ENCODE measurements around the gene ZSWIM6. TPM values are rescaled to one million over a fixed set of nuclear protein-coding genes. Genes with fewer than 3 reads are reported as not detected.

Gene ZSWIM6
- polyA plus RNA-seq, 1 donor = 18.0 TPM

DNA sequence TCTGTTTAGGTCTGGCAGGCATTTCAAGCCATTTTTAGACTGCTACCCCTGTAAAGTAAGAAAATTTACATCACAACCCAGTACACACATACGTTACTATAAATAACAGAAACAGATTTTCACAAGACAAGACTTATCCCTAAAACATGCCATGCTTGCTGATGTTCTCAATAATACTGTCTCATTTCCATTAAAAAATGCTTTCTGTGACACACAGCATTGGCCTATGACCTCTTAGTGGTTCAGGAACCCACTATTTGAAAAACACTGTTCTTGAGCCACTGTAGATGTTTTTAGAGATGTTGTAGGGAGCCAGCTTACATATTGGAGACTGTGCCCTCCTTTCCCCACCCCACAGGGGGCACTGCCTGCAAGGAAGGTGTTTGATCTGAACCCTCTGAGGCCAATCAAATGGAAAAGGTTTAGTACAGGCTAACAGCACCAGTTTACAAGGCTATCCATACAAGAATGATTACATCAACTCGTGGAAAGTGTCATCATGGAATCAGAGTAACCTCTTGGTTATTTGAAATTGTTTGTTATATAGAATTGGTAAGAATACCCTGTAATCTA lies 30.8 kb downstream of the ZSWIM6 start:
- Histone ChIP-seq H3K4me1 (ENCODE audit: control insufficient read depth, insufficient read depth, low read length) (no peaks in the 10 kb centered on the region), H3K27me3 (ENCODE audit: control insufficient read depth, insufficient read depth, low read length) (no peaks in the 10 kb centered on the region), H3K36me3 (ENCODE audit: control insufficient read depth, insufficient read depth, low read length) (peaks cover 5% of the 10 kb centered on the region), H3K9me3 (ENCODE audit: control insufficient read depth, low read depth, low read length) (peaks cover 2% of the 10 kb centered on the region), H3K4me3 (ENCODE audit: low read length) (no peak overlapping the region), H3K27ac (ENCODE audit: low read length) (no peak overlapping the region)
- no peak for DNase-seq
- no CpG with 5 or more reads among the region's 2 CpGs for WGBS (ENCODE audit: insufficient coverage, low lambda C conversion rate)

DNA sequence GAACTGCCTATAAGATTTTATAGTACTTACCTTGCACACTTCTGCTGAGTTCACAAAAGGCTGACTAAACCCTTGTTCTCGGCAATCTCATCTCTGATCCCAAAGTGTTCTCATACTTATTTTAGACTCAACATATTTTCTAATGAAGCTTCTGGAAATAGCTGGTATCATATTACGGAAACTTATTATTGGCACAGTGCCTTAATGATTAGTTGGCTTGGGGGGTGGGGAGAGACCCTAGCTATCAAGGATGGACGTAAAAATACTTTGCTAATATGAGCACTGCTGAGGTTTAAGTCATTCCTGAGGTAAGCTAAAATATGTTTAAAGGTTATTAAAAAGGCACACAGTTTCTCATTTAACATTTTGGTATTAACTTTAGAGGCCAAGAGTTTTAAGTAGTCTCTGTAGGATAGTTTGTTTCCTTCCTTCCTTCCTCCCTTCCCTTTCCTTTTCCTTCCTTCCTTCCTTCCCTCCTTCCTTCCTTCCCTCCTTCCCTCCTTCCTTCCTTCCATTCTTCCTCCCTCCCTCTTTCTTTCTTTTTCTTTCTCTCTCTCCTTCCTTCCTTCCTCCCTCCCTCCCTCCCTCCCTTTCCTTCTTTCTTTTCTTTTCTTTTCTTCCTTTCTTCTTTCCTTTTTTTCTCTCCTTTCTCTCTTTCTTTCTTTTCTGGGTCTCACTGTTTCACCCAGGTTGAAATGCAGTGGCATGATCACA lies 31.5 kb downstream of the ZSWIM6 start:
- Histone ChIP-seq H3K9me3 (ENCODE audit: control insufficient read depth, low read depth, low read length) (peaks cover 2% of the 10 kb centered on the region), H3K27ac (ENCODE audit: low read length) (no peak overlapping the region), H3K27me3 (ENCODE audit: control insufficient read depth, insufficient read depth, low read length) (no peaks in the 10 kb centered on the region), H3K36me3 (ENCODE audit: control insufficient read depth, insufficient read depth, low read length) (peaks cover 5% of the 10 kb centered on the region), H3K4me3 (ENCODE audit: low read length) (no peak overlapping the region), H3K4me1 (ENCODE audit: control insufficient read depth, insufficient read depth, low read length) (no peaks in the 10 kb centered on the region)
- DNase-seq = no peak
- 88% methylated on average over 1 of the region's 3 CpGs for WGBS (ENCODE audit: insufficient coverage, low lambda C conversion rate)

DNA sequence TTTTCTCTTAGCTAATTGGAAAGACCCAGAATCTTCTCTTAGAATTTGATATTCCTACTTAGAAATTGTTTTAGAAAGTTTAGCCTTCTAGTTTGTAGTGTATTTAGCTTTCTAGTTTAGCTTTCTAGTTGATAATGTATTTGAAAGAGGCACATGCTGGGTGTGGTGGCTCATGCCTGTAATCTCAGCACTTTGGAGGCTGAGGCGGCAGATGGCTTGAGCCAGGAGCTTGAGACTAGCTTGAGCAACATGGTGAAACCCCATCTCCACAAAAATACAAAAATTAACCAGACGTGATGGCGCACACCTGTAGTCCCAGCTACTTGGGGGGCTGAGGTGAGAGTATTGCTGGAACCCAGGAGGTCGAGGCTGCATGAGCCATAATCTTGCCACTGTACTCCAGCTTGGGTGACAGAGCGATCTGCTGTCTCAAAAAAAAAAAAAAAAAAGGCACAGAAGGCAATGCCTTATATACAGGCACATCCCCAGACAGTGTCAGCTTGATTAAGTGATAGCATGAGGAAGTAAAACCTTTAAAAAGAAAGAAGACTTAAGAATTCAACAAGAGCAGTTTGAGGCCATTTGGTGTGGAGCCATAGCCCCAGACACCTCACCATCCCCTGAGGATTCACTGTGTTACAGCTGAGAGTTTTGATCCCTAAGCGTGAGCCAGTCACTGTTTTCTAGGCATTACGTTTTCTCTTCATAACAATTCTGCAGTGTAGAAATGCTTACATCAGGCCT lies 34.6 kb downstream of the ZSWIM6 start:
- Histone ChIP-seq H3K36me3 (ENCODE audit: control insufficient read depth, insufficient read depth, low read length) (peaks cover 5% of the 10 kb centered on the region), H3K9me3 (ENCODE audit: control insufficient read depth, low read depth, low read length) (peaks cover 2% of the 10 kb centered on the region), H3K27me3 (ENCODE audit: control insufficient read depth, insufficient read depth, low read length) (no peaks in the 10 kb centered on the region), H3K4me3 (ENCODE audit: low read length) (no peak overlapping the region), H3K4me1 (ENCODE audit: control insufficient read depth, insufficient read depth, low read length) (peaks cover 6% of the 10 kb centered on the region), H3K27ac (ENCODE audit: low read length) (no peak overlapping the region)
- WGBS (ENCODE audit: insufficient coverage, low lambda C conversion rate) = no CpG with 5 or more reads among the region's 7 CpGs
- DNase-seq = no peak

DNA sequence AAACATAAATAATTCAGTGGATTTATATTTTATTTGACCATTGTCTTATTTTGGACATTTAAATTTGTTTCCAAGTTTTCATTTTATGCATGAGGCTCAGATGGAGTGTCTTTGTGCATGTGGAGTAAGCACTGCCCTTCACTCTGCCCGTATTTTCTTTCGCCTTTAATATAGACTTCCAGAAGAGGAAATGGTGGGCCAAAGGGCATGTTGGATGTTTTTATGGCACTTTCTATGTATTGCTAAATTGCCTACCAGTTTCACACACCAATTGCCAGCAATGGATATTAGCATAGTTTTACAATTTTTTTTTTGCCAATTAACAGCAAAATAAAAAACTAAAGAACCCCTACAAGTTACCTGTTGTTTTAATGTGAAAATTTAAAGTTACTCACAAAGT lies 38.4 kb downstream of the ZSWIM6 start:
- Histone ChIP-seq H3K4me1 (ENCODE audit: control insufficient read depth, insufficient read depth, low read length) (peaks cover 6% of the 10 kb centered on the region), H3K4me3 (ENCODE audit: low read length) (no peak overlapping the region), H3K27me3 (ENCODE audit: control insufficient read depth, insufficient read depth, low read length) (no peaks in the 10 kb centered on the region), H3K27ac (ENCODE audit: low read length) (peak overlapping the region; percentile 59), H3K36me3 (ENCODE audit: control insufficient read depth, insufficient read depth, low read length) (no peaks in the 10 kb centered on the region), H3K9me3 (ENCODE audit: control insufficient read depth, low read depth, low read length) (no peaks in the 10 kb centered on the region)
- DNase-seq = peak; percentile 55 to 84
- no CpG with 5 or more reads among the region's 2 CpGs for WGBS (ENCODE audit: insufficient coverage, low lambda C conversion rate)

DNA sequence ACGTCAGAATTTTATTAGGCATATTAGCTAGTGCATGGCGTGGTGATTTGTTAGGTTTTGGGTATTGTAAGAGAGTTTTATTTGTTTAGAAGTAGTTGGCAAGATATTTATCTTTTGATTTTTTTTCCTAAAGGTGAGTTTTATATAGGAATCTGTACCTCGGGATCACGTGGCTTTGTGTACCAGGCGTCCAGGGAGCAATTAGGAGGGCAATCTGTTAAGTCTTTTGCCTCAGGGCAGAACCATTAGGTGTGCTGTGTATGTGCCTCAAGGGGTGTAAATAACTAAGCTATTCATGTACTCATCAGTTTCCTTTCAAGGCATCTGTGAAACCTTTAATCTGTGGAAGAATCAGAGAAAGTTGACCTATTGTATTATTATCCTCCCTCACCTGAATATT lies 39.4 kb downstream of the ZSWIM6 start:
- Histone ChIP-seq H3K9me3 (ENCODE audit: control insufficient read depth, low read depth, low read length) (no peaks in the 10 kb centered on the region), H3K27ac (ENCODE audit: low read length) (peak overlapping the region; percentile 59), H3K4me1 (ENCODE audit: control insufficient read depth, insufficient read depth, low read length) (peaks cover 6% of the 10 kb centered on the region), H3K36me3 (ENCODE audit: control insufficient read depth, insufficient read depth, low read length) (no peaks in the 10 kb centered on the region), H3K4me3 (ENCODE audit: low read length) (no peak overlapping the region), H3K27me3 (ENCODE audit: control insufficient read depth, insufficient read depth, low read length) (no peaks in the 10 kb centered on the region)
- 89% methylated on average over 2 of the region's 5 CpGs for WGBS (ENCODE audit: insufficient coverage, low lambda C conversion rate)
- no peak for DNase-seq

DNA sequence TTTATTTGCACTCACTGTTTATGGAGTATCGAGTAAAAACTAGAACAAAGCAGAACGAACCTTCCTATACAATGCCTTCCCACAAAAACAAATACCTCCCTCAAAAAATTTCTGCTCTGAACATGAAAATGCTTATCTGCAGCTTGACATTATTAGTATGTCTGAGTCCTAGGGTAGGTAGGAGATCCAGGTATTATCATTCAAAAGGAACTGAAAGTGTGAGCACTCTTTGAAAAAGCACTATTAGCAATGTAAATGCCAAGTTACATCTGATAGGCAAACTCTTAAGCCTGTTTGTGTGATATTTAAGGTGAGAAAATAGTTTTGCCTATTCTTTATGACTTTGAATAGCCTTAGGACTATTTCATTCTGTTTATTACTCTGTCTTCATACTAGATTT lies 47.6 kb downstream of the ZSWIM6 start:
- Histone ChIP-seq H3K4me1 (ENCODE audit: control insufficient read depth, insufficient read depth, low read length) (no peaks in the 10 kb centered on the region), H3K36me3 (ENCODE audit: control insufficient read depth, insufficient read depth, low read length) (no peaks in the 10 kb centered on the region), H3K9me3 (ENCODE audit: control insufficient read depth, low read depth, low read length) (no peaks in the 10 kb centered on the region), H3K4me3 (ENCODE audit: low read length) (no peak overlapping the region), H3K27ac (ENCODE audit: low read length) (no peak overlapping the region), H3K27me3 (ENCODE audit: control insufficient read depth, insufficient read depth, low read length) (no peaks in the 10 kb centered on the region)
- 67% methylated on average over 1 of the region's 2 CpGs for WGBS (ENCODE audit: insufficient coverage, low lambda C conversion rate)
- DNase-seq = no peak

DNA sequence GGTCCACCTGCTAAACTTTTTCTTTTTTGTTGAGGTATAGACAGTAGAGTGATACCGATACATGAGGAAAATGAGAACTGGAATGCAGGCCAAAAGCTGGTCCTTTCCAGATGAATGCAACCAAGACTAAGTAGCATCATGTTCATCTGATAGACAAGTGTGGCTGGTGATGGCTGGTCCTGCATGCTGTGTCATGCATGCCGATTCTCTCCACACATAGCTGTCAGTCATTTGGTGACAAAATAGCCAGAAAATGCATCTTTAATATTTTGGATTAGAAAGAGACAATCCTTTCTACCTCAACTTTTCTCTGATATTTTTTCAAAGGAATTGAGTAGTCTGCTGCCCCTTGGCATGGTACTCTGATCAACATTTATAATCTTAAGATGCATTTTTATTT lies 49.9 kb downstream of the ZSWIM6 start:
- Histone ChIP-seq H3K4me3 (ENCODE audit: low read length) (no peak overlapping the region), H3K36me3 (ENCODE audit: control insufficient read depth, insufficient read depth, low read length) (no peaks in the 10 kb centered on the region), H3K27me3 (ENCODE audit: control insufficient read depth, insufficient read depth, low read length) (no peaks in the 10 kb centered on the region), H3K9me3 (ENCODE audit: control insufficient read depth, low read depth, low read length) (no peaks in the 10 kb centered on the region), H3K4me1 (ENCODE audit: control insufficient read depth, insufficient read depth, low read length) (peaks cover 12% of the 10 kb centered on the region), H3K27ac (ENCODE audit: low read length) (no peak overlapping the region)
- no peak for DNase-seq
- WGBS (ENCODE audit: insufficient coverage, low lambda C conversion rate) = 80% methylated on average over 1 of the region's 2 CpGs

DNA sequence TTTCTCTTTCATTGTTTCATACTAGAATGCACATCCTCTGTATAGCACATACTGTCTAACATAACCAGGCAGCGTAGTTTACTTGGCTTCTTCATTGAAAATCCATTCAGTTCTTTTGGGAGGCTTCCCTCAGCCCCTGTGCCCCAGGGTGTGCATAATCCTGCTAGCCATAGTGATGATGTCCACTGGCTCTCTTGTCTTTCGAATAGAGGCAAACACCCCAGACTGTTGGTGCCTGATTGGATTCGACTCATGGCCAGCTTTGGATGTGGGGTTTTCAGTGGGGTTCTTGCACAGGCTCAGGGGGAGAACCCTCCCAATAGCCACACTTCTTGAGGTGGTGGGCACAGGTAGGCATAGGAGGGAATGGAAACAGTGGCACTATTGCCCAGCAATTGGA lies 53.6 kb downstream of the ZSWIM6 start:
- H3K4me1 ChIP-seq (ENCODE audit: control insufficient read depth, insufficient read depth, low read length) = peaks cover 13% of the 10 kb centered on the region
- H3K27me3 ChIP-seq (ENCODE audit: control insufficient read depth, insufficient read depth, low read length) = no peaks in the 10 kb centered on the region
- DNase-seq = no peak
- no peaks in the 10 kb centered on the region for H3K36me3 ChIP-seq (ENCODE audit: control insufficient read depth, insufficient read depth, low read length)
- no peaks in the 10 kb centered on the region for H3K9me3 ChIP-seq (ENCODE audit: control insufficient read depth, low read depth, low read length)
- no peak overlapping the region for H3K4me3 ChIP-seq (ENCODE audit: low read length)
- H3K27ac ChIP-seq (ENCODE audit: low read length) = no peak overlapping the region
- WGBS (ENCODE audit: insufficient coverage, low lambda C conversion rate) = no CpG with 5 or more reads among the region's 3 CpGs

DNA sequence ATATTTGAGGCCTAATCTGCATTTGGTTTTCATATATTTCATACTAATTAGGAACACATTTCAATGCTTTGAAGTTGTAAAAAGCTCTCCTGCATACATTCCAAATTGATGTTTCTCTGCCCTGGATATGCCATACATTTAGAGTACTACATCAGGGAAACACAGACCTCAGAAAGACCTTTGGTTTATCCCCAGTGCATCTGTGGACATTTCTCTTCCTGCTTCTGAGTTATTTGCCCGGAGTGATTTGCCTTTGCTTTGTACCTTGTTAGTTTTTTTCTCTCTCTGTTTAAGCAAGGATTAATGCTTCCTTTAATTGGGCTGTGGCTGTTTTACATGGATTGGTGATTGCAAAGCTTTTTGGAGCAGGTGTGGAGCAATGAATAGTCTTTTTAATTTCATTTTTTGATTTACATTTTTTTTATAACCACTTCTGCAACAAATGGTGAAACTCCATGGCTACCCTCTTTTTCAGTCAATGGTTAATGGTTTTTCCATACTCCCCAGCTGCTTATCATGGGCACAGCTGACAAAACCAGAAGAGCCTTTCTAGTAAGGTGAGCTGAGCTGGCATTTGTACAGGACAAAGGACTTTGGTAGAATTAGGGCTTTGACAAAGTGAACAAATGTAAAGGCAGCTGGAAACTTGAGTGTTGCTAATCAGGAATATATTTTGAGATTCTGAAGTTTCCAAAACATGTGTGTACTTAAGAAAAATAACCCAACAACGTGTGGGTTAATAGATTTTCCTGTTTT lies 54.2 kb downstream of the ZSWIM6 start:
- no peak overlapping the region for H3K4me3 ChIP-seq (ENCODE audit: low read length)
- no peaks in the 10 kb centered on the region for H3K27me3 ChIP-seq (ENCODE audit: control insufficient read depth, insufficient read depth, low read length)
- H3K27ac ChIP-seq (ENCODE audit: low read length) = peak overlapping the region; percentile 7
- no peaks in the 10 kb centered on the region for H3K9me3 ChIP-seq (ENCODE audit: control insufficient read depth, low read depth, low read length)
- peaks cover under 1% of the 10 kb centered on the region for H3K36me3 ChIP-seq (ENCODE audit: control insufficient read depth, insufficient read depth, low read length)
- peak in 1 of 2 donors; percentile 33 for DNase-seq
- peaks cover 13% of the 10 kb centered on the region for H3K4me1 ChIP-seq (ENCODE audit: control insufficient read depth, insufficient read depth, low read length)
- WGBS (ENCODE audit: insufficient coverage, low lambda C conversion rate) = 60% methylated on average over 1 of the region's 2 CpGs

DNA sequence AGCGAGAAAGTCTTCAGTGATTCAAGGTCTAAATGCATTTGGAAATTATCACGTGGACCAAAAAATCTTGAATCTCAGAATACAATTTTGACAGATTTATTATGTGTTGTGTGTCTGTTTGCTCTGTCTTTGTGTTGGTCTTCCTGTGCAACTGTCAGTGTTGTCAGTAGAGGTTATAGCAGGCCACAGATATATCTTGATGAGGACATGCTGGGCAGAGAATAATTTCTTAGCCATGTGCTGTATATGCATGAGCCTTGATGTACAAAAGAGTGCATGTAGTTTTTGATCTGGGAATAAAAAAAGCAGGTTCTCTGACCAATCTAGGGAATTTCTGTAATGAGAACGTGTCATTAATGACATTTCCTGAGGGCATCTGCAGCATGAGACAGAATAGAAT lies 57.6 kb downstream of the ZSWIM6 start:
- H3K27ac ChIP-seq (ENCODE audit: low read length) = no peak overlapping the region
- no peaks in the 10 kb centered on the region for H3K9me3 ChIP-seq (ENCODE audit: control insufficient read depth, low read depth, low read length)
- H3K4me3 ChIP-seq (ENCODE audit: low read length) = no peak overlapping the region
- peaks cover 5% of the 10 kb centered on the region for H3K36me3 ChIP-seq (ENCODE audit: control insufficient read depth, insufficient read depth, low read length)
- no peak for DNase-seq
- WGBS (ENCODE audit: insufficient coverage, low lambda C conversion rate) = no CpG with 5 or more reads among the region's 3 CpGs
- peaks cover 13% of the 10 kb centered on the region for H3K4me1 ChIP-seq (ENCODE audit: control insufficient read depth, insufficient read depth, low read length)
- no peaks in the 10 kb centered on the region for H3K27me3 ChIP-seq (ENCODE audit: control insufficient read depth, insufficient read depth, low read length)
